HG03095 (cell line): Measurements from ENCODE around the gene RSPH9.

Experiments used
- ATAC-seq: cut with Tn5 transposase; IDR thresholded peaks from one replicate; pipeline ENCODE4 v1.9.1; 2021; ENCODE audit warnings: moderate library complexity; ENCODE audit not compliant: unreplicated experiment

RSPH9 gene

DNA sequence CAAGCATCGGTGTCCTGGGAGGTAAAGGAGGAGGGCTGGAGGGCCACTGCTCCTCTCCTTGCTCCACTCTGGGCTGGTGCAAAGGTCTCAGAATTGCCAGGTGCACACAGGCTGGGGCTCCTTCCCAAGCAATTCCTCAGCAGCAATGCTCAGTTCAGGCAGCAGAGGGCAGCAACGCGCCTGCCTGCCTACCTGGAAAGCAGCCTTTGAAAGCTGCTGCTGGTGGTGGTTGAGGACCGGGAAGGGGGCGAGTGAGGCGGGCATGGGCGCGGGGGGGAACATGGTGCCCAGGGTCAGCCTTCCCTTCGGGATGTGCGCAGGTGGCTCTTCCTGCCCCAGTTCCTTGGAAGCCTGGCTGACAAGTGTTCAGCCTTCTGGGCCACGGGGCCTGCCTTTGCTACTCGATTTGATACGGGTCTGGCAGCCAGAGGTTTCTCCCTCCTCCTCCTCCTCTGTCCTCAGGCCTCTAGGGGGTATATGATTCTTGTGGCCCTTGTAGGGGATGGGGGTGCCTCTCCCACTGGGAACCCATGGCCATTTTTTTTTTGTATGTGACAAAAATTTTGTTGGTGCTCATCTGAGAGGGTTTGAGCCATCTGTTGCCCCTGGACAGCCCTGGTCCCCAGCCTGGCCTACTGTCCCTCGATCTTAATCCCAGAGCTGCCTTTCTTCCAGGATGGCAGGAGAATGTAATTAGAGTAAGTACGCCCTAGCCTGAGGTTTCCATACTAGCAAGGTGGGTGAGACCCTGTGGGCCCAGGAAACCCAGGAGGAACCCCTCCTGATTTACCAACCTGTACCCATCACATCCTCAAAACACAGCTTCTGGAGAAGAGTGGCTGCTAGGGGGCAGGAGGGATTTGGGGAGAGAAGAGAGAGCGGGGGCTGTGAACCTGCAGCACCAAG, 22.7 kb downstream of the RSPH9 start:
- peak; percentile 41 for ATAC-seq

DNA sequence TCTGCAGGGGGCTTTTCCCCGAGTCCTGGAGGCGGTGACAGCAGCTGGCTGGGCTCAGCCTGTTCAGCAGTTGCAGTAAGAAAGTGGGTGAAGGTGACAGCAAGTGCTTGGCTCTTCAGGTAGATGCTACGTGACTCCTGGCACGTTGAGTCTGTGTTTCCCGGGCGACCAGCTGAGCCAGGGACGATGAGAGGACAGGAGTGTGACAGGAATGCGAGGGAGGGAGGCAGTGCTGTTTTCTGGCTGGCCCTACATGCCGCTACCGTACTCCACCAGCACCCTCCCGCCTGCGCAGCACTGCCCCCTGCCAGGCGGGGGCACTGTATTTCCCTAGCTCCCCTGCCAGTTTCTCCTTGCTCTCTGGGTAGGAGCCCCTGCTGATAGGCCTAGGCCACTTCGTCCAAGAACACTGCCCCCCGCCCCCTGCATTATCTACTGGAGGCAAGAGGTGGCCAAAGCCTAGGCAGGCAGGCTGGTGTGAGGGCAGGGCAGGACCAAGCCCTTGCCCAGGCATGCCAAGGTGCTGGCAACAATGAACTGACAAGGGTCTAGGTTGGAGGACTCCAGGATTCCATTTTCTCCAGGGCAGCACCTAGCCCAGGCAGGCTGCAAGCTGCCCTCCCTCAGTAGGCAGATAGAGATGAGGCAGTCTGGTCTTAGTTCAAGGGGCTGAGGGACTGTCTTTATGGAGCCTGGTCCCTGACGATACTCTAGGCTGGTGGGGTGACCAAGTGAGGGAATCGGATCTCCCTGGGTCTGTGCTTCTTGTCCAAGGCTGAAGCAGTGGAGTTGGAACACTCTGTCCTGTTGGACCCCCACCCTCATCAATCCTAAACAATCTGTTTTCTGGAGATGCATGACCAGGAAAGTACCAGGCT, 23.6 kb downstream of the RSPH9 start:
- ATAC-seq: no peak

DNA sequence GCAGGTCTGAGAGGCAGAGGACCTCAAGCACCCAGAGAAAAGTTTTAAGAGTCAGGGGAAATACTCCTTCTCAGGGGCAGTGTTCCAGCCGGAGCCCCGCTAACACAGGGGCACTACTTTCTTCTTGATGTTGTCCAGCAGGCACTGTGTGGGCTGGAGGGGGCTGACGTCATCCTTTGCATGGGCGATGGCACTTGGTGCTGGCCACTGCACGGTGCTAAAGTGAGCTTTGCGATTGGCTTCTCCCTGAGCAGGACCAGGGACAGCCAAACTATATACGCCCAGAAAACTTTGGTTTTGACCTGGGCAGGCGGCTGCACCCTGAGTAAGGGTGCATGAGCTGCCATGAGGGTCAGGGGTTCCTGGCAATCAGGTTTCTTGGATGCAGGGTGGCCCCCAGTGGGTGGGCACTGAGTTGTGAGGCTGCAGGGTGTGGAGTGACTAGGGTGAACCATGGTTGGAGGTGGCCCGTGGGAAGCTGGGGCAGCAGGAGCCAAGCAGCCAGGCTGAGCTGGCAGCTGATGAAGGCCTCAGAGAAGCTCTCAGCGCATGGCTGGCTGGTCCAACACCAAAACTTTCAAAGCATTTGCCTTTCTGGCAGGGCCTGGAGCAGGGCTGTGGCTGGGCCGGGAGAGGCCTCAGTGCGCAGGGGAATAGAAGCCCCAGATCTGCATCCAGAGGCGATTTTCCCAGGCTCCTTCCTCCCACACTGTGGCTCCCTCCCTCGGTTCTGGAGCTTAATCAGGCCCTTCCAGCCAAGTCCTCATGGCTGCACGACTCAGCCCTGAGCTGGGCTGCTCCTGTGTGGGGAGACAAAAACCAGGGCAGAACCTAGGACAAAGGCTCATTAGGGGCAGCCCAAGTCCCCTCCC, 24.4 kb downstream of the RSPH9 start:
- no peak for ATAC-seq

DNA sequence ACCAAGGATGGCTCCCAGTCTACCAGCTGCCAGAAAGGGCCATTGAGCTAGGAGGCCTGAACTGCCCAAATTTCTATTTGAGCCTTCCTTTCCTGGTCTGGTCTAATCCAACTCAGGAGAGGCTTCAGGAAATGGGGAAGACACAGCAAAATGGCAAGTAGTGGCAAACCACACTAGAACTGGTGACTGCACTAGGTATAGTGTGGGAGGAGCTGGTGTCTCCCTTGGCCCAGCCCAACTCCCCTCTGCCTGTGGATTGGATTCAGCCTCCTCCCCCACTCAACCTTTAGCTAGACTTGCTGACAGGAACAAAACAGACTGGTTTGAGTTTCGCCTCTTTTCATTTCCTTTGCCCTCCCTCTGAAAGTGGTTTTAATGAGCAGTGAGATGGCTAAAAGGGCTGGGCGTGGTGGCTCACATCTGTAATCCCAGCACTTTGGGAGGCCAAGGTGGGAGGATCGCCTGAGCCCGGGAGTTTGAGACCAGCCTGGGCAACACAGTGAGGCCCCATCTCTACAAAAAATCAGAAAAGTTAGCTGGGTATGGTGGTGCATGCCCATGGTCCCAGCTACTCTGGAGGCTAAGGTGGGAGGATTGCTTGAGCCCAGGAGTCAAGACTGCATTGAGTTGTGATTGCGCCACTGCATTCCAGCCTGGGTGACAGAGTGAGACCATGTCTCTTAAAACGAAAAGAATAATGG, 25.2 kb downstream of the RSPH9 start:
- no peak for ATAC-seq

DNA sequence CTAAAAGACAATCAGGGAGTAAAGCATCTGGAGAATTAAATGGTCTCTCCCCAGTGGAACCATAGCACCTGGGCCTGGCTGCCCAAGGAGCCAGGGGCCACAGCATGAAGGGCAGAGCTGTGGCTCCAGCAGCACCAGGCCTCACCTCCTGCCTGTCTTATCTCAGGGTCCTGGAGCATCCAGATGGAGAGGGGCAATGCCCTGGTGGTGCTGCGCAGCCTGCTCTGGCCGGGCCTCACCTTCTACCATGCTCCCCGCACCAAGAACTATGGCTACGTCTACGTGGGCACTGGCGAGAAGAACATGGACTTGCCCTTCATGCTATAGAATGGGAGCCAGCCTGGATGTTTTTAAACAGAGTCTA, 25.8 kb downstream of the RSPH9 start:
- ATAC-seq: no peak

DNA sequence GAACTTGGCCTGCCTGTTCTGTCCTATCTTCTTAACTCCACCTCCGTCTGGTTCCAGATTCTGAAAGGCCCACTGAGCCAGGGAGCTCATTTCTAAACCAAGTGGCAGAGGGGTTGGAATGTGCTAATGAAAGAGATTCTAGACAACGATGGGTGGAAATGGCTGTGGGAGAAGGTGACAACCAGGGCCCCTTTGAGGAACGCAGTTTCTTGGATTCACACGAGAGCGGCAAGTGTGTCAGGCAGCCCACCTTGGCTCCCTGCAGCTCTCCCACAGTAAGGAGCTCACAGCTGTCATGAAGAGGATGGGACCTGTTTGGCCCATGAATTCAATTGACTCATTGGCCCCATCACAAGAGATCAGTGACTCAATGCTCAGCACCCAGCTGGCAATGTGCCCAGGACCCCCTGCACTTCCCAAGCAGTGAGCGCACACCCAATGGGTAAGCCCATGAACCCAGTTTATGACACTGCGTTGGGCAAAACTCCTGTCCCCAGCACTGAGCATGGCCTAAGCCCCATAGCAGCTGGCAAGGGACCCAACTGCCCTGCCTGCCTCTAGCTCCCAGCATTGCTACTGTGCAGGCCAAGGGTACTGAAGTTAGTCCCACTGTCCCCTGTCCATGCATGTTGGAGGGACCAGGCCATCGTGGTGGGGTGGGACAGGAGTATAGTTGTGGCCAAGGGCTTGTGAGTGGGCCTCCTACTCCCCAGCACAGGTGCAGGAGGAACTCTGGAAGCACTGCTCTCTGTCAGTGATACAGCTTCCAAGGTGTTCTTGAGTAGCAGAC, 26.4 kb downstream of the RSPH9 start:
- ATAC-seq: no peak

DNA sequence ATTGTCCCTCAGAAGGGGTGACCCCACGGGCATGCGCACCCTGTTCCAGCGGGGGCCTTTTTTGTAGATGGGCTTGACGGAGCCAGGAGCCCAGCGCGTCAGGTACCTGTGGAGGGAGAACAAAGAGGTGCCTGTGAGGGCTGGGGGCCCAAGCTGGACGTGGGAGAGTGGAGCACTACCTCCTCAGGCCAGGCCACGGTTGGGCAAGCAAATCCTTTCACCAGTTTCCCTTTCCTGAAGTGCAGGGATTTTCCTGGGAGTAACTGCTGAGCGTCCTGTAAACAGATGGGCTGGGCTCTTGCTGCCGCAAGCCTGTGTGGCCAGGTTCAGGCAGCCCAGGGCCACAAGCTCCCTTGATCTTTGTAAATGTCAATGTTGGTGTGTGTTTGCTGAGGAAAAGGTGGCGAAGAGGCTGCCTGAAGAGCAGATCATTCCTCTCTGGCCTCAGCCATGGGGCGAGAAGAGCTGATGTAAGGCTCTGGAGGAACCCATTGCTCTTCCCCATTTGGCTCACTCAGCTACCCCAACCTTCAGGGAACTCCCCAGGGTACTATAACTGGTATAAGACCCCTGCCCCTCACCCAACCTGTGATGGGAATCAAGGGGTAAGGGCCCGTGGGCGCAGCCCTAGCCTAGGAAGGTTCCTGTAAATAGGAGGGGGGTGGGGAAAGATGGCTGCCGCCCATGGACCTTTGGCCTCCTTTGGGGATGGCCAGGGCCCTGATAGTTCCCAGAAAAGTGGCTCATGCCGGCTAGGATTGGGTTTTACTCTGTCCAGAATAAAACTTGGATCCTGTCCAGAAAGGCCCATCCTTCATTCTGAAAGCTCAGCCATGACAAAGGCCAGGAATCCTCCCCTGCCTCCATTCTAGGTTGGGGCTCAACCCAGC, 27.2 kb downstream of the RSPH9 start:
- no peak for ATAC-seq

DNA sequence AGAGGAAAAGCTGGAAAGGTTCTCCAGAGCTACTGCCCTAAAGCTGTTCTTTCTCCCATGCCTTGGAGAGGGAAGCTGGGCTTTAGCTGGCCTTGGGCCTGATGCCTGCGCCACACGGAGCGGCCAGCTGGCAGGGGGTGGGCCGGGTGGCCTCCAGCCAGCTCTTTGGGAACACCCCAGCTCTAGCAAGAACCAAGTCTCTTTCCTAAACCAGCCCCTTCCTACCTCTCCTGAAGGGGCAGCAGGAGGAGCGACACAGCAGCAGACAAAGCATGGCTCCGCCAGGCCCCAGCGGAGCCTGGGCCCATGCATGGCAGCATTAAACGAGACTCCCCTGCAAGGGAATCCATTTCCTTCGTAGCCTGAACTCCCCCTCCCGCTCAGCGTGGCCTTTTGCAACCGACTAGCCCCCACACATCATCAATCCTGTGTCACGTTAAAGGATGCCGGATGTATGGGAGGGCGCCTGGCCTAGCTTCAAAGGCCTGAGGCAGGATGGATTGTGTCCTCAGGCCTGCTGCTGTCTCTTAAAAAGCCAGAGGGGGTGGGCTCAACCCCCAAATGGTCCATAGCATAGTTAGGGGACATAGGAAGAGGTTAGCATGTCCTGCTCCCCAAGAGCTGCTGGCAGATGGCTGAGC, 28.7 kb downstream of the RSPH9 start:
- ATAC-seq: no peak

DNA sequence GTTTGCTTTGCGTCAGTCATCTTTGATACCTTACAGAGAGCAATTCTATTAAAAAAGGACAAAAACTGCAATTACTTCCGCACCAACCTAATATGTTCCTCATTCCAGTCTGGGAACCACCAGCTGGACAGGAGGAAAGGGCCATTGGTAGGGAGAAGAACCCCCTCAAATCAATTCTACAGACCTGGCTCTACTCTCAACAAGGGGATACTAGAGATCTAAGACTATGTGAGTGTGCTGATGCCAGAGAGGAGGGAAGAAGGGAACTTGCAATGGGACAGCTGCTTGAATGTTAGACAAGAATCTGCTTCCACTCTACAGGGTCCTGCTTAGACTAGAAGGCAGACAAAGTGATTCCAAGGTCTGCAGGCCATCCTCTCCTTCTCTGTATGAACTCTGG, 29.5 kb downstream of the RSPH9 start:
- ATAC-seq: no peak

DNA sequence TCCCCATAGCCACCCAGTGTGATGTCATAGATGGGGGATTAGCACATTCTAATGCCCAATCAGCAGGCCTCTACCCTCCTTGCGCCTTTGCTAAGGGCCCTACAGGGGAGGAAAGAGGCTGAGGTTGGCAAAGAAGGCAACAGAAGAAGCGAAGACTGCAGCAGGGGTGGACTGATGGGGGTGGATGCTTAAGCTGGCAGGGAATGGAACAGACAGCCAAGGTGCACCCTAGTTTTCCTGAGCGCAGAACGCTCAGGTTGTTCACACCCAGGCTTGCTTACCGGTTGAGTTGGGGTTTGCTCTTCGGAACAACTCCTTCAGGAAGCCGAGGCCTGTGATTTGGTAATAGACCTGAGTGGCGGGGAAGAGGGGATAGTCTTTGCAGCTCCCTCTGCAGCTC, 30.1 kb downstream of the RSPH9 start:
- ATAC-seq: no peak

DNA sequence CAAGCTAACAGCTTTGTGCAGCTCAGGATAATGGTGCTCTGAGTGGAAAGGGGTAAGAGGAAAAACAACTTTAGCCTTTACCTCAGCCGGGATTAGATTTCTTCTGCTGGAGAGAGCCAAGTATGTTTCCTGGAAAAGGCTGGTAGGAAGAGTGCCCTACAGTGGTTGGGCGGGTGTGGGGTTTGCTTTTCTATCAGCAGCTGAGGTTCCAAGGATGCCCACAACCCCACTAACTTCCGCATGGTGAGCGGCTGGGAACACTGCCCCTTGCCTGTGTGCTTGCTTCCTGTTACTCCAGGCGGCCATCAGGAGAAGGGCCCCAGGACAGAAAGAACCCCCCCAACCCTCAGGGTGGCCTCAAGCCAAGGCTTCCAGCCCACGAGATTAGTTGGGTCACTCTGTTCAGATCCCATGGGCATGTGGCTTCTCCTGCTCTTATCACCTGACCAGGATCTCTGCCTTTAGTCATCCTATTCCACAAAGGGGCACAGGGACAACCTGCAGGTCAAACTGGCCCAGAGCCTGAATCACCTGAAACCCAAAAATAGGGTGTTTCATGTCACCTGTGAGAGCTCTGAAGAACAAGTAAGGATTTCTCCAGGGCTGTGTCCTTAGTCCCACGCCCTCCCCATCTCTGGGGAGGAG, 32.2 kb downstream of the RSPH9 start:
- ATAC-seq: no peak

DNA sequence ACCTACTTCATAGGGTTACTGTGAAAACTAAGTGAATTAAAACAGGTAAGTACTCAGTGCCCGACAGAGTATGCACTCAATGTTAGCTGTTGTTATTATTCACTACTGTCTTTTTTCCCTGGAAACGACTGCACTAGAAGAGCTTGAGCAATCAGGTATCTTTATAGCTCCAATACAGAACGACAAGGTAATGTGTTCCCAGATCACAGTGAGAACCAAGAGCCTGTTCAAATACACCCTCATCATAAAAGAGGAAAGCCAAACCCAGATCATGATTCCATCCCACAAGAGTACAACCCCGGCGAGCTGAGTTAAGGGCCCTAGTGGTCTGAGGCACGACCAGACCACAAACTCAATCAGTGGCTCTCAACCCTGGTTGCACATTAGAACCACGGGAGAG, 32.9 kb downstream of the RSPH9 start:
- no peak for ATAC-seq

DNA sequence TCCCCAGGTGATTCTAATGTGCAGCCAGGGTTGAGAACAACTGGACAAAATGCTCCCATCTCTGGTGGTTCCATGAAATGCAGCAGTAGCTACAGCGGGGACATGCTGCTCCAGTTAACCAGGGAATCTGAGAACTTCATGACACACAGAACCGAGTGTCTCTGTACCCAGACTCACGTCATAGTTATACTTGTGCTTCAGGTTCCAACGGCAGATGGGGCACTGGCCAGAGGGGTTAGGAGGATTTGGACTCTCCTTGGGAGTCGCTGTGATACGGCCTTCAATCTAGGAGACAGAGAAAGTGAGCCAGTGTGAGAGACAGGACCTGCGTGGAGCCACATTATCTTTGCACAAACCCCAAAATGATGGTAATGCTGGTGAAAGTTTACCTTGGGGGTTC, 33.5 kb downstream of the RSPH9 start:
- ATAC-seq: no peak

DNA sequence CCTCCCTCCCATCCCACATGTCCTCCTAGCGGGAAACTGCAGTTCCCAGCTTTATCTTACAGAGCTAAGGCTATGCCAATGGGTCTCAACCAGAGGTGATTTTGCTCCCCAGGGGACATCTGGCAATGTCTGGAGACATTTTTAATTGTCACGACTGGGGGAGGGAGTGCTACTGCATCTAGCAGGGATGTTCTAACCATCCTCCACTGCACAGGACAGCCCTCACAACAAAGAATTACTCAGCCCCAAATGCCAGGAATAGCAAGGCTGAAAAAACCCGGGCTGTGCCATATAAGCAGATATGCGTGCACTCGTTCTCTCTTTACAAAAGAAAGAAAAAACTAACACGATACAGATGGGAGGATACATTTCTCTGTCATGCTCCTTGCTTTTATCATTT, 34.2 kb downstream of the RSPH9 start:
- ATAC-seq: no peak

DNA sequence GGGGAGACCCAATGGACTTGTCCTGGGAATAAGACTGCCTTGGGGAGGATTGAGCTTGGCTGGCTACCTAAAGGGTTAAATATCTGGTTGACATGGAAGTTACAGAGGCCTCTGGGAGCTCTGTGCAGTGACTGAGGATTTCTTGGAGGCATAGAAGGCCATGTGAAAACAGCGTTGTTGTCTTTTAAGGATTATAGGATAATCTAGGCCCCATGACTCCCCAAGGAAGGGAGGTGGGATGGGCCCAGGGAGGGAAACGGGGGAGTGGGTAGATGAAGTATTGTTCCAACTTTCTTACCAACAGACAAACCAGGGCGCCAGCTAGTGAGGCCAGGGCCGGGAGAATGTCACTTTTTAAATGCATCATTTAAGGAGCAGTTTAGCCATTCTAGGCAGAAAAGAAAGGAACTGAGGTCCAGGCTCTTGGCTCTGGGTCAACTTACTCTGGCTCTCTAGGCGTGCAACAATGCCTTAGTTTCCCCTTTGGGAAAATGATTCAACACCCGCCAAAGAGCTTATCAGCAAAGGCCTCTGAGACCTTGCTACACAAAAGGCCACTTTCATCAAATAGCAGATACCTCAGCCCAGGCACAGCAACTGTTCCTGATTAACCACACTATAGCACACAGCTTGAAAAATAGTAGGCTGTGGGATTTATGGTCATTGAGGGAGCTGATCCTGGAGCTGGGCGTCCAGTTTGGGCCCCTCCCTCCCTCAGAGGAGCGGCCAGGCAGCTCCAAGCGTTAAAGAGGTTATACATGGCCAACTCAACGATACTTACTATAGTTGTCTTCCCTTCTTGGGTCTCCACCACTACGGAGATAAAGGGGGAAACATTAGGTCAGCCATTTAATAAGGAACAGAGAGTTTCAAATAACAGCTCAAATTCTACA, 35.7 kb downstream of the RSPH9 start:
- ATAC-seq: no peak

DNA sequence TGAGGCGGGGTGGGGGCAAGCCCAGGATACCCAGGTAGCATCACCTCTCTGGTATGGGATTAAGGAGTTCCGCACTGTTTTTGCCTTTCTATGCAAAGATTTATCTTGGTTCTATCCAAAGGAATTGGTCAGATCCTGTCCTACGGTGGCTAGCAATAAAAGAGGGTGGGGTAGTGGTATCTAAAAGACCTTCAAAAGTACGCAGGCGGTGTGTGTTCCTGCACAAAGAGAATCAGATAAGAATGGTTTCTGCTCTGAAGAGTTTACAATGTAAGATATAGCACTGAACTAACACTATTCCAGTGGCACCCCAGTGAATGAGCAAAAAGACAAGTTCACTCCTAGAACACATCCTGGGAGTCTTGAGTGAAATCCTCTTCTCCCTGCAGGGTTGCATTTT, 36.5 kb downstream of the RSPH9 start:
- no peak for ATAC-seq
